Measurements from ENCODE around the gene IMMP2L. TPM values are rescaled to one million over a fixed set of nuclear protein-coding genes. Genes with fewer than 3 reads are reported as not detected.
A peak's percentile ranks its signal among the peaks of the same experiment; 100 is the strongest.

IMMP2L gene
- total and polyA plus RNA-seq, 2 of the 13 experiments (the other 11 are each of a cell fraction or from before 2014, with no cell fraction given), result 7.8 to 16.9 TPM

DNA sequence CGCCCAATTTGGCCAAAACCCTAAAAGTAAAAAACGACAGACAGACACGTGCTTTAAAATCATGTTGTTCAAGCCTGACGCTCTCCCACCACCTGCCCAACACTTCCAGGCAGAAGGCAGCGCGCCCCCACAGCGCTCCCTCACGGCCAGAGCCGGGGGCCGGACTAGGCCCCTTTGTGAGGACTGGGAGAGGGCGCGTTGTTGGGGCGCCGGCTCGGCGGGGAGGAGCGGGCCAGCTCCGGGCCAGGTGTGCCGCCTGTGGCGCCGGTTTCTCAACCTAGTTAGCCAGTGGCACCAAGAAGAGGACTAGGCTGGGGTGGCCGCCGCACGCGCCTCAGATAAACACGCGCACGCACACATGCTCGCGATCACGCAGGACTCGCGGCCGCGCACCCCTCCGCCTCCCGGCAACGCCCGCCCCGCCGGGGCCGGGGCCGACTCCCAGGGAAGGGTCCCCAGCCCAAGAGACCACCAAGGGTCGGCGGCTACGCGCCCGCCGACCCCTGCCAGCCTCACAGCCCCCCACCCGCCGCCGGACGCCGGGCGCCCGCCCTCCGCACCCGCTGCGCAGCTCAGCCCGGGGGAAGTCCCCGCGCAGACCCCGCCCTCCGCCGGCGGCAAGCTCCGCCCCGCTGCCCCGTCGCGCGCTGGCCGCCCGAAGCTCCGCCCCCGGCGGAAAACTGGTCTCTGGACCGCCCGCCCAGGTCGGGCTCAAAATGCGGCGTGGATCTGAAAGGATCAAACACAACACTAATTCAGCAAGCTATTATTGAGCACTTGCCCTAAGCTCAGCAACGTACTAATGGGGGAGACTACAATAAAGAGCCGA is at the start of gene IMMP2L (continued):
- TF ChIP-seq, protein P1, sequence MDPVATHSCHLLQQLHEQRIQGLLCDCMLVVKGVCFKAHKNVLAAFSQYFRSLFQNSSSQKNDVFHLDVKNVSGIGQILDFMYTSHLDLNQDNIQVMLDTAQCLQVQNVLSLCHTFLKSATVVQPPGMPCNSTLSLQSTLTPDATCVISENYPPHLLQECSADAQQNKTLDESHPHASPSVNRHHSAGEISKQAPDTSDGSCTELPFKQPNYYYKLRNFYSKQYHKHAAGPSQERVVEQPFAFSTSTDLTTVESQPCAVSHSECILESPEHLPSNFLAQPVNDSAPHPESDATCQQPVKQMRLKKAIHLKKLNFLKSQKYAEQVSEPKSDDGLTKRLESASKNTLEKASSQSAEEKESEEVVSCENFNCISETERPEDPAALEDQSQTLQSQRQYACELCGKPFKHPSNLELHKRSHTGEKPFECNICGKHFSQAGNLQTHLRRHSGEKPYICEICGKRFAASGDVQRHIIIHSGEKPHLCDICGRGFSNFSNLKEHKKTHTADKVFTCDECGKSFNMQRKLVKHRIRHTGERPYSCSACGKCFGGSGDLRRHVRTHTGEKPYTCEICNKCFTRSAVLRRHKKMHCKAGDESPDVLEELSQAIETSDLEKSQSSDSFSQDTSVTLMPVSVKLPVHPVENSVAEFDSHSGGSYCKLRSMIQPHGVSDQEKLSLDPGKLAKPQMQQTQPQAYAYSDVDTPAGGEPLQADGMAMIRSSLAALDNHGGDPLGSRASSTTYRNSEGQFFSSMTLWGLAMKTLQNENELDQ (CRISPR knock-in tag; IDR thresholded peaks at IDR 0.05; ENCODE audit: borderline replicate concordance), result no peak
- TF ChIP-seq FOSL2 (CRISPR knock-in tag; IDR thresholded peaks at IDR 0.05) (peak; percentile 44), SNAI1 (CRISPR knock-in tag; IDR thresholded peaks at IDR 0.05; ENCODE audit: borderline replicate concordance) (no peak), ZNF674 (CRISPR knock-in tag; IDR thresholded peaks at IDR 0.05; ENCODE audit: low read depth) (no peak), MAZ (IDR thresholded peaks at IDR 0.05; ENCODE audit: borderline replicate concordance, low read depth, low read length) (peak; percentile 35; the same call in 1 of the 2 replicates), MAZ (CRISPR knock-in tag; IDR thresholded peaks at IDR 0.05; ENCODE audit: low read depth) (no peak; the same call in 1 of the 2 replicates), ZNF891 (CRISPR knock-in tag; IDR thresholded peaks at IDR 0.05) (peak; percentile 94), ZNF383 (CRISPR knock-in tag; IDR thresholded peaks at IDR 0.05; ENCODE audit: borderline replicate concordance) (0 out of 2 replicates have a peak, but pooled peaks have one; percentile 53), ZFY (CRISPR knock-in tag; IDR thresholded peaks at IDR 0.05) (peak; percentile 93), ZMAT3 (CRISPR knock-in tag; conservative IDR thresholded peaks at IDR 0.05) (peak; percentile 39; the same call in 1 of the 2 replicates), ZNF180 (CRISPR knock-in tag; IDR thresholded peaks at IDR 0.05; ENCODE audit: borderline replicate concordance, low read depth) (no peak), REXO4 (CRISPR knock-in tag; IDR thresholded peaks at IDR 0.05; ENCODE audit: borderline replicate concordance) (no peak), ZSCAN31 (CRISPR knock-in tag; IDR thresholded peaks at IDR 0.05; ENCODE audit: low read depth) (no peak; the same call in 1 of the 2 replicates), TBX3 (IDR thresholded peaks at IDR 0.05; ENCODE audit: borderline replicate concordance) (no peak), ZBTB7B (CRISPR knock-in tag; IDR thresholded peaks at IDR 0.05) (peak; percentile 80)
- TF ChIP-seq, protein P2, sequence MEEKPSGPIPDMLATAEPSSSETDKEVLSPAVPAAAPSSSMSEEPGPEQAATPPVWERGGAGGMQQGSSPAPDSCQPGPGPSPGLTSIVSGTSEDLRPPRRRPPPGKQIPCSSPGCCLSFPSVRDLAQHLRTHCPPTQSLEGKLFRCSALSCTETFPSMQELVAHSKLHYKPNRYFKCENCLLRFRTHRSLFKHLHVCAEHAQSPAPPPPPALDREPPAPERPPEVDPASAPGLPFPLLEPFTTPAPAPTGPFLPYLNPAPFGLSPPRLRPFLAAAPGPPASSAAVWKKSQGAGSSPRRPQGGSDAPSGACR (CRISPR knock-in tag; IDR thresholded peaks at IDR 0.05), result 0 out of 2 replicates have a peak, but pooled peaks have one; percentile 57
- TF ChIP-seq, protein P3, sequence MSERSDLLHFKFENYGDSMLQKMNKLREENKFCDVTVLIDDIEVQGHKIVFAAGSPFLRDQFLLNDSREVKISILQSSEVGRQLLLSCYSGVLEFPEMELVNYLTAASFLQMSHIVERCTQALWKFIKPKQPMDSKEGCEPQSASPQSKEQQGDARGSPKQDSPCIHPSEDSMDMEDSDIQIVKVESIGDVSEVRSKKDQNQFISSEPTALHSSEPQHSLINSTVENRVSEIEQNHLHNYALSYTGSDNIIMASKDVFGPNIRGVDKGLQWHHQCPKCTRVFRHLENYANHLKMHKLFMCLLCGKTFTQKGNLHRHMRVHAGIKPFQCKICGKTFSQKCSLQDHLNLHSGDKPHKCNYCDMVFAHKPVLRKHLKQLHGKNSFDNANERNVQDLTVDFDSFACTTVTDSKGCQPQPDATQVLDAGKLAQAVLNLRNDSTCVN (CRISPR knock-in tag; IDR thresholded peaks at IDR 0.05; ENCODE audit: borderline replicate concordance), result 0 out of 2 replicates have a peak, but pooled peaks have one; percentile 61
- TF ChIP-seq, protein P4, sequence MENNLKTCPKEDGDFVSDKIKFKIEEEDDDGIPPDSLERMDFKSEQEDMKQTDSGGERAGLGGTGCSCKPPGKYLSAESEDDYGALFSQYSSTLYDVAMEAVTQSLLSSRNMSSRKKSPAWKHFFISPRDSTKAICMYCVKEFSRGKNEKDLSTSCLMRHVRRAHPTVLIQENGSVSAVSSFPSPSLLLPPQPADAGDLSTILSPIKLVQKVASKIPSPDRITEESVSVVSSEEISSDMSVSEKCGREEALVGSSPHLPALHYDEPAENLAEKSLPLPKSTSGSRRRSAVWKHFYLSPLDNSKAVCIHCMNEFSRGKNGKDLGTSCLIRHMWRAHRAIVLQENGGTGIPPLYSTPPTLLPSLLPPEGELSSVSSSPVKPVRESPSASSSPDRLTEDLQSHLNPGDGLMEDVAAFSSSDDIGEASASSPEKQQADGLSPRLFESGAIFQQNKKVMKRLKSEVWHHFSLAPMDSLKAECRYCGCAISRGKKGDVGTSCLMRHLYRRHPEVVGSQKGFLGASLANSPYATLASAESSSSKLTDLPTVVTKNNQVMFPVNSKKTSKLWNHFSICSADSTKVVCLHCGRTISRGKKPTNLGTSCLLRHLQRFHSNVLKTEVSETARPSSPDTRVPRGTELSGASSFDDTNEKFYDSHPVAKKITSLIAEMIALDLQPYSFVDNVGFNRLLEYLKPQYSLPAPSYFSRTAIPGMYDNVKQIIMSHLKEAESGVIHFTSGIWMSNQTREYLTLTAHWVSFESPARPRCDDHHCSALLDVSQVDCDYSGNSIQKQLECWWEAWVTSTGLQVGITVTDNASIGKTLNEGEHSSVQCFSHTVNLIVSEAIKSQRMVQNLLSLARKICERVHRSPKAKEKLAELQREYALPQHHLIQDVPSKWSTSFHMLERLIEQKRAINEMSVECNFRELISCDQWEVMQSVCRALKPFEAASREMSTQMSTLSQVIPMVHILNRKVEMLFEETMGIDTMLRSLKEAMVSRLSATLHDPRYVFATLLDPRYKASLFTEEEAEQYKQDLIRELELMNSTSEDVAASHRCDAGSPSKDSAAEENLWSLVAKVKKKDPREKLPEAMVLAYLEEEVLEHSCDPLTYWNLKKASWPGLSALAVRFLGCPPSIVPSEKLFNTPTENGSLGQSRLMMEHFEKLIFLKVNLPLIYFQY (CRISPR knock-in tag; IDR thresholded peaks at IDR 0.05; ENCODE audit: borderline replicate concordance), result 0 out of 2 replicates have a peak, but pooled peaks have one; percentile 29
- TF ChIP-seq, protein P5, sequence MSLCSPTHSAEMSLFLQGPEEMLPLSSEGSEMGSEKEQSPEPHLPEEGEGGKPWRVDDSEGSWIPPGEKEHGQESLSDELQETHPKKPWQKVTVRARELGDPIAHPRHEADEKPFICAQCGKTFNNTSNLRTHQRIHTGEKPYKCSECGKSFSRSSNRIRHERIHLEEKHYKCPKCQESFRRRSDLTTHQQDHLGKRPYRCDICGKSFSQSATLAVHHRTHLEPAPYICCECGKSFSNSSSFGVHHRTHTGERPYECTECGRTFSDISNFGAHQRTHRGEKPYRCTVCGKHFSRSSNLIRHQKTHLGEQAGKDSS (CRISPR knock-in tag; IDR thresholded peaks at IDR 0.05; ENCODE audit: borderline replicate concordance, low read depth), result peak; percentile 60; the same call in 1 of the 2 replicates

Measured in HepG2 (cell line).